Neural cell (in vitro differentiated cells): ENCODE measurements around the gene LYPD6. TPM values are rescaled to one million over a fixed set of nuclear protein-coding genes. Genes with fewer than 3 reads are reported as not detected.

Experiments
- H2AFZ ChIP-seq: fragments of 200-600, 300-800 bp; sonication (generic), shearing (Covaris generic); 2 replicates; pipeline ENCODE4 v1.6.0; 2014; ENCODE audit warnings: low read depth, mild to moderate bottlenecking, antibody characterized with exemption, low read length, moderate library complexity
- H3F3A ChIP-seq: fragments of 200-600 bp; shearing (Covaris generic); 2 replicates; pipeline ENCODE4 v1.6.1; 2016; ENCODE audit warnings: mild to moderate bottlenecking, moderate library complexity, mixed read lengths, antibody characterized with exemption, low read length; ENCODE audit not compliant: insufficient read depth, poor library complexity, severe bottlenecking
- H3K27ac ChIP-seq: fragments of 200-600, 300-800 bp; sonication (generic), shearing (Covaris generic); 2 replicates; pipeline ENCODE4 v1.5.1; 2014; ENCODE audit warnings: mild to moderate bottlenecking, low read length, moderate library complexity
- H3K27me3 ChIP-seq: fragments of 300-800, 200-600 bp; sonication (generic), shearing (Covaris generic); 2 replicates; pipeline ENCODE4 v1.6.0; 2014; ENCODE audit warnings: mild to moderate bottlenecking, low read depth, low read length, moderate library complexity; ENCODE audit not compliant: insufficient read depth
- H3K36me3 ChIP-seq: fragments of 300-800, 200-600 bp; sonication (generic), shearing (Covaris generic); 2 replicates; pipeline ENCODE4 v1.5.1; 2014; ENCODE audit warnings: mild to moderate bottlenecking, antibody characterized with exemption, low read length, moderate library complexity; ENCODE audit not compliant: insufficient read depth
- H3K4me2 ChIP-seq: fragments of 300-800, 200-600 bp; sonication (generic), shearing (Covaris generic); 2 replicates; pipeline ENCODE4 v1.6.0; 2014; ENCODE audit warnings: mild to moderate bottlenecking, low read length
- H3K4me3 ChIP-seq: fragments of 300-800, 200-600 bp; sonication (generic), shearing (Covaris generic); 2 replicates; pipeline ENCODE4 v1.5.1; 2014; ENCODE audit warnings: mild to moderate bottlenecking, low read length, moderate library complexity
- H3K79me2 ChIP-seq: fragments of 200-600 bp; shearing (Covaris generic); replicated peaks from 2 replicates; pipeline ENCODE4 v1.6.0; 2014; ENCODE audit warnings: mild to moderate bottlenecking, low read length, moderate library complexity; ENCODE audit not compliant: insufficient read depth
- H3K9ac ChIP-seq: fragments of 300-800, 200-600 bp; sonication (generic), shearing (Covaris generic); 2 replicates; pipeline ENCODE4 v1.6.1; 2016; ENCODE audit warnings: mild to moderate bottlenecking, low read length, mixed read lengths
- H3K9me2 ChIP-seq: fragments of 200-600 bp; shearing (Covaris generic); 2 replicates; pipeline ENCODE4 v1.6.1; 2016; ENCODE audit warnings: mild to moderate bottlenecking, low read length, mixed read lengths; ENCODE audit not compliant: insufficient read depth
- H3K9me3 ChIP-seq: fragments of 200-600, 300-800 bp; sonication (generic), shearing (Covaris generic); 2 replicates; pipeline ENCODE4 v1.6.1; 2016; ENCODE audit warnings: mild to moderate bottlenecking, mixed run types, low read length, moderate library complexity, mixed read lengths
- H4K20me1 ChIP-seq: fragments of 200-600 bp; shearing (Covaris generic); 2 replicates; pipeline ENCODE4 v1.6.1; 2016; ENCODE audit warnings: mild to moderate bottlenecking, mixed run types; ENCODE audit not compliant: insufficient read depth
- CTCF ChIP-seq: fragments of 450-650 bp; IDR thresholded peaks from 2 replicates; pipeline ENCODE4 v1.5.1; 2014; ENCODE audit warnings: antibody characterized with exemption, mild to moderate bottlenecking, moderate library complexity; ENCODE audit not compliant: poor library complexity, severe bottlenecking
- EP300 ChIP-seq: fragments of 450-650 bp; conservative IDR thresholded peaks from 2 replicates; pipeline ENCODE4 v1.6.1; 2014; ENCODE audit warnings: antibody characterized with exemption, mild to moderate bottlenecking, moderate library complexity; ENCODE audit not compliant: poor library complexity, severe bottlenecking
- EZH2 ChIP-seq: fragments of 200-600, 300-800 bp; shearing (Covaris generic), sonication (generic); IDR thresholded peaks from 2 replicates; pipeline ENCODE4 v1.6.1; 2014; ENCODE audit warnings: antibody characterized with exemption, low read length, borderline replicate concordance, mild to moderate bottlenecking; ENCODE audit not compliant: insufficient read depth, poor library complexity, severe bottlenecking
- MXI1 ChIP-seq: fragments of 450-650 bp; conservative IDR thresholded peaks from 2 replicates; pipeline ENCODE4 v1.6.1; 2014; ENCODE audit warnings: antibody characterized with exemption, mild to moderate bottlenecking; ENCODE audit not compliant: poor library complexity, severe bottlenecking
- RAD21 ChIP-seq: fragments of 450-650 bp; conservative IDR thresholded peaks from 2 replicates; pipeline ENCODE4 v1.6.1; 2014; ENCODE audit warnings: antibody characterized with exemption, mild to moderate bottlenecking, moderate library complexity
- REST ChIP-seq: IDR thresholded peaks from 2 replicates; pipeline ENCODE4 v1.6.1; 2012; ENCODE audit warnings: borderline replicate concordance
- SMC3 ChIP-seq: fragments of 450-650 bp; conservative IDR thresholded peaks from 2 replicates; pipeline ENCODE4 v1.6.1; 2014; ENCODE audit warnings: antibody characterized with exemption, mild to moderate bottlenecking, moderate library complexity; ENCODE audit not compliant: poor library complexity
- TAF1 ChIP-seq: IDR thresholded peaks from 2 replicates; pipeline ENCODE4 v1.6.1; 2012; ENCODE audit warnings: low read depth
- polyA plus RNA-seq: library from polyadenylated mRNA; depleted of rRNA; stranded (reverse); fragments of >200 nt; gene quantifications from 2 replicates; pipeline ENCODE4 v1.2.3, GENCODE V29; 2014

LYPD6 gene
- polyA plus RNA-seq, 1 donor from 2014 or later = 2.3 TPM

DNA sequence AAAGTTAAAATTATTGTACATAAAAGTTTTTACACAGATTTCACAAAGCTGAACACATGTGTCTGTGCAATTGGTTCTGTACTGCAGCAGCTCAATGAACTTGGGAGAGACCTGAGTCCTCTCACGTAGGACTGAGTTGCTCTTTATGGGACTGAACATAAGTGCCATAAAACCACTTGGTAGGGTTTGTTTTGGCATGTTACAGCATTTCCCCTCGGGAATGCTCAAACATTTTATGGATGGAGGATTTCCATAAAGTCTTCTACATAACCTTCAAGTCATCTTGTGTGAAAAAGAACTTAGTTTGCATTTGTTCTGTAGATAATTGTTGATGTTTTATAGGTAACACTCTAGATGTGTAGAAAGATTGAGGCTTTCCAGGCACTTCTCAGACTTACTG lies 15.9 kb downstream of the LYPD6 start:
- Histone ChIP-seq H3K27ac (no peak overlapping the region), H3F3A (no peaks in the 10 kb centered on the region), H3K9me2 (no peaks in the 10 kb centered on the region), H3K36me3 (no peaks in the 10 kb centered on the region), H2AFZ (no peak overlapping the region), H3K27me3 (no peaks in the 10 kb centered on the region), H3K79me2 (no peaks in the 10 kb centered on the region), H3K9me3 (no peaks in the 10 kb centered on the region), H3K4me3 (no peak overlapping the region), H3K9ac (no peak overlapping the region), H3K4me2 (no peak overlapping the region), H4K20me1 (no peaks in the 10 kb centered on the region)
- TF ChIP-seq RAD21 = no peak

GRCh38 chr2:149348291-149348690 lies 17.9 kb downstream of the LYPD6 start:
- no peak overlapping the region for H3K4me2 ChIP-seq
- H3K9me2 ChIP-seq = no peaks in the 10 kb centered on the region
- H3F3A ChIP-seq = no peaks in the 10 kb centered on the region
- H3K27ac ChIP-seq = no peak overlapping the region
- H2AFZ ChIP-seq = no peak overlapping the region
- H4K20me1 ChIP-seq = no peaks in the 10 kb centered on the region
- no peaks in the 10 kb centered on the region for H3K27me3 ChIP-seq
- no peaks in the 10 kb centered on the region for H3K36me3 ChIP-seq
- no peaks in the 10 kb centered on the region for H3K79me2 ChIP-seq
- no peak overlapping the region for H3K9ac ChIP-seq
- TF ChIP-seq TAF1 (no peak), CTCF (no peak), RAD21 (no peak), MXI1 (no peak), REST (no peak), EZH2 (no peak)
- no peaks in the 10 kb centered on the region for H3K9me3 ChIP-seq
- no peak overlapping the region for H3K4me3 ChIP-seq

DNA sequence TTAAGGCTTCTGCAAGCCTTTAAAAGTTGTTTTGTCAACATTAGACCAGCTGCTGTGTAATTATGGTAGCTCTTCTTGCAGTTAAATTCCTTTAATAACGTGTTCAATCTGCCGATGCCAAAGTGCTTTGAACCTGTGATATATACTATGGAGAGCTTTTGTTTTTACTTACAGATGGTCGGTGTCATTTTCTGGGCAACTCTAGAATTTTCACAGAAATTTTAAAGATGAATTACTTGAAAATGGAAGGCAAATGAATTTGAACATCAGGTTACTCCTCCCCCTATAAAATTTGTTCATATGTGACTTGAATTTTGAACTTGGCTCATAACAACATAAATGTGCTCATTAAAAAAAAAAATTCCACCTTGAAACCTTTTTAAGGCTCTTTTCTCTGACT lies 23.0 kb downstream of the LYPD6 start:
- no peaks in the 10 kb centered on the region for H3K9me3 ChIP-seq
- no peaks in the 10 kb centered on the region for H4K20me1 ChIP-seq
- H3K79me2 ChIP-seq = no peaks in the 10 kb centered on the region
- TF ChIP-seq MXI1 (no peak), RAD21 (no peak), EP300 (no peak), EZH2 (no peak), SMC3 (no peak)
- H3K4me3 ChIP-seq = no peak overlapping the region
- H3K9ac ChIP-seq = no peak overlapping the region
- no peak overlapping the region for H3K4me2 ChIP-seq
- H3F3A ChIP-seq = no peaks in the 10 kb centered on the region
- no peak overlapping the region for H3K27ac ChIP-seq
- H3K36me3 ChIP-seq = no peaks in the 10 kb centered on the region
- no peaks in the 10 kb centered on the region for H3K27me3 ChIP-seq
- no peaks in the 10 kb centered on the region for H3K9me2 ChIP-seq
- no peak overlapping the region for H2AFZ ChIP-seq
